CD4-positive, alpha-beta memory T cell (primary cell): ENCODE measurements around the gene ARL15. TPM values are rescaled to one million over a fixed set of nuclear protein-coding genes. Genes with fewer than 3 reads are reported as not detected.

Source experiments
- CTCF ChIA-PET: fragments of 350-600 bp; sonication (Branson Sonifier 250); formaldehyde crosslinking; loops from one replicate; lab custom pipeline; 2021; ENCODE audit warnings: inconsistent platforms; ENCODE audit not compliant: partially characterized antibody; lab: Charles Lee
- POLR2A ChIA-PET: fragments of 350-600 bp; sonication (Branson Sonifier 250); formaldehyde crosslinking; loops from one replicate; lab custom pipeline; 2021; ENCODE audit not compliant: partially characterized antibody; lab: Charles Lee
- DNase-seq, 5 donors: peaks; one replicate each; pipeline versions ENCODE4 v3.0.0 to v3.0.0-alpha.2; 2020 to 2022; ENCODE audit warnings: mixed read lengths in 1 of 5
- H3K27ac ChIP-seq: one replicate; pipeline ENCODE4 v1.7.0; 2013; ENCODE audit warnings: low read depth, low read length
- H3K27me3 ChIP-seq: 2 replicates; pipeline ENCODE4 v1.7.0; 2013; ENCODE audit warnings: mild to moderate bottlenecking, low read length, moderate library complexity; ENCODE audit not compliant: insufficient read depth
- H3K36me3 ChIP-seq: 2 replicates; pipeline ENCODE4 v1.7.0; 2013; ENCODE audit warnings: mild to moderate bottlenecking, low read length, moderate library complexity; ENCODE audit not compliant: insufficient read depth
- H3K4me1 ChIP-seq: 2 replicates; pipeline ENCODE4 v1.7.0; 2013; ENCODE audit warnings: mild to moderate bottlenecking, low read length, moderate library complexity; ENCODE audit not compliant: insufficient read depth
- H3K4me3 ChIP-seq, 2 donors: one replicate each; pipeline ENCODE4 v1.7.0; 2013; ENCODE audit warnings: low read length in 2 of 2, mild to moderate bottlenecking in 1 of 2
- H3K9me3 ChIP-seq, 2 donors: one replicate each; pipeline ENCODE4 v1.7.0; 2013; ENCODE audit warnings: low read length in 2 of 2, control low read depth in 1 of 2; ENCODE audit not compliant: control insufficient read depth in 1 of 2
- H3K27ac Mint-ChIP-seq, 7 donors: one replicate each; pipeline ENCODE4 v1.8.0; 2020 to 2021; ENCODE audit warnings: mixed read lengths in 7 of 7, mild to moderate bottlenecking in 6 of 7, inconsistent platforms in 3 of 7, moderate library complexity in 3 of 7
- H3K27me3 Mint-ChIP-seq, 2 donors: one replicate each; pipeline ENCODE4 v1.8.0; 2020 to 2021; ENCODE audit warnings: mixed read lengths in 2 of 2
- H3K36me3 Mint-ChIP-seq, 2 donors: one replicate each; pipeline ENCODE4 v1.8.0; 2020 to 2021; ENCODE audit warnings: mixed read lengths in 2 of 2, inconsistent platforms in 1 of 2, mild to moderate bottlenecking in 1 of 2
- H3K4me1 Mint-ChIP-seq, 4 donors: one replicate each; pipeline ENCODE4 v1.8.0; 2020 to 2021; ENCODE audit warnings: mixed read lengths in 4 of 4, mild to moderate bottlenecking in 1 of 4
- H3K4me3 Mint-ChIP-seq, 8 donors: one replicate each; pipeline ENCODE4 v1.8.0; 2020 to 2021; ENCODE audit warnings: mixed read lengths in 8 of 8, mild to moderate bottlenecking in 7 of 8, moderate library complexity in 6 of 8, inconsistent platforms in 3 of 8
- H3K9me3 Mint-ChIP-seq, 8 donors: one replicate each; pipeline ENCODE4 v1.8.0; 2020 to 2021; ENCODE audit warnings: mixed read lengths in 8 of 8, mild to moderate bottlenecking in 5 of 8, inconsistent platforms in 3 of 8, moderate library complexity in 1 of 8
- intact Hi-C: fragments of 100-400 bp; cut with micrococcal nuclease; formaldehyde crosslinking; loops from one replicate; pipeline ENCODE4 v1.15.1; 2023
- polyA plus RNA-seq, 2 donors: library from polyadenylated mRNA; unstranded; fragments of 300-500 nt; fragmentation: Illumina TruSeq; gene quantifications; one replicate each; pipeline ENCODE4 v1.2.3, GENCODE V29; 2021
- total RNA-seq, 2 experiments: library from RNA; stranded (reverse); gene quantifications; one replicate each; pipeline ENCODE4 v1.2.3, GENCODE V29; 2021

ARL15 gene
- total and polyA plus RNA-seq, 4 experiments from 2014 or later, result 14.0 to 29.8 (median 14.7) TPM

DNA sequence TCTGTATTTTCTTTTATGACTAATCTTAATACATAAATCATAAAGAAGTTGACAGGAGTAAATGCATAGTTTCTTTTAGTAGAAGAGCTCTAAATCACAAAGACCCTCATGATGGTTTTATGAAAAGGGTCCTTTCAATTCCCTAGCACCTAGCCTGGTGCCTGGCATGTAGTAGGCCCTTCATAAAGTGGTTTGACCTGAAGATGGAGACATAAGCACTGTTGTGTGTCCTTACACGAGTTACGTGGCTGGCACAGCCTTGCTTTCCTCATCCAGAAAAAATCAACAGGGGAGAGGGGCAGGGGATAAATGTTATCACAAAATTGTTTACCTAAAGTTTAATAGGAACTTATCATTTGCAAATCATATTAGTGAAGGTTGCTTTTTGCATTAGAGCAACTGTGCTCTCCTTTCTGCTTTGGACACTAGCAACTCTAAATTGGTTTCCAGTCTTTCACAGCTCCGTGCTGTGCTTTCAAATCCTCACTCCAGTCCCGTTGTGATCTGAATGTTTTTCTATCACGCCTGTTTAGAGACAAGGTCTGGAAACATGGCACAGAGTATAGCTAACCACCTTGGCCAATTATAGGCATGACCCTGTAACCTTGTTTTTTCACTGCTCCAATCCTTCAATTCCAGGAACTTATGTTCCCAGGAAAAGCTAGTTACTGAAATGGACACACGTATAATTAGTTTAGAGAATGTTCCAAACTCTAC, 55.7 kb downstream of the ARL15 start:
- POLR2A ChIA-PET, result no interaction called here
- Mint-ChIP-seq H3K36me3 (peaks cover 0 to 2% of the 10 kb centered on the region in 2 donors), H3K4me3 (no peak overlapping the region), H3K9me3 (peaks cover 0 to 2% (median 0%) of the 10 kb centered on the region in 8 donors), H3K27me3 (no peaks in the 10 kb centered on the region), H3K27ac (peak overlapping the region in 1 of 7 donors; percentile 47), H3K4me1 (peaks cover 29 to 42% (median 41%) of the 10 kb centered on the region in 4 donors)
- no peak for DNase-seq
- Histone ChIP-seq H3K4me3 (no peak overlapping the region), H3K4me1 (peaks cover 10% of the 10 kb centered on the region), H3K36me3 (no peaks in the 10 kb centered on the region), H3K9me3 (no peaks in the 10 kb centered on the region), H3K27ac (no peak overlapping the region), H3K27me3 (no peaks in the 10 kb centered on the region)
- intact Hi-C loops, result no loop called here
- CTCF ChIA-PET, result interaction anchor here (0.7 to 1.1 kb wide), 2 partner anchors 11 to 26 kb away, joined by 3 to 5 read pairs; no protein-coding TSS in a partner anchor

DNA sequence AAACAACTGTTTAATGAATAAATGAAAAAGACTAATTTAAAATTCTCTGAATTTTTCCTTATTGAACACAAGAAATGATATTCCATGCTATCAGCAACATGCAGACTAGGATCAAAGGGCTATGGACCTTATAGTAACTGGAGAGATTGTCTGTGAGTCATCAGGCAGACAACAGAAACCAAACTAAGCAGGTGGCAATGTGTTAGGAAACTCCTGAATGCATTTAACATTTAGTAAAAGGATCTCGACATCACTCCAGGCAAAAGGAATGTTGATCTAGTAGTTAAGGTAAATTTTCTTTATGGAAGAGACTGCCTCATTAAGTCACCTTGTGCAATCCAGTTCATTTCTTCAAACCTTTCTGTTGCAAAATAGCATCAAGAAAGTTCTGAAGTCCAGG, 58.4 kb downstream of the ARL15 start:
- ChIA-PET POLR2A (no interaction called here), CTCF (no interaction called here)

DNA sequence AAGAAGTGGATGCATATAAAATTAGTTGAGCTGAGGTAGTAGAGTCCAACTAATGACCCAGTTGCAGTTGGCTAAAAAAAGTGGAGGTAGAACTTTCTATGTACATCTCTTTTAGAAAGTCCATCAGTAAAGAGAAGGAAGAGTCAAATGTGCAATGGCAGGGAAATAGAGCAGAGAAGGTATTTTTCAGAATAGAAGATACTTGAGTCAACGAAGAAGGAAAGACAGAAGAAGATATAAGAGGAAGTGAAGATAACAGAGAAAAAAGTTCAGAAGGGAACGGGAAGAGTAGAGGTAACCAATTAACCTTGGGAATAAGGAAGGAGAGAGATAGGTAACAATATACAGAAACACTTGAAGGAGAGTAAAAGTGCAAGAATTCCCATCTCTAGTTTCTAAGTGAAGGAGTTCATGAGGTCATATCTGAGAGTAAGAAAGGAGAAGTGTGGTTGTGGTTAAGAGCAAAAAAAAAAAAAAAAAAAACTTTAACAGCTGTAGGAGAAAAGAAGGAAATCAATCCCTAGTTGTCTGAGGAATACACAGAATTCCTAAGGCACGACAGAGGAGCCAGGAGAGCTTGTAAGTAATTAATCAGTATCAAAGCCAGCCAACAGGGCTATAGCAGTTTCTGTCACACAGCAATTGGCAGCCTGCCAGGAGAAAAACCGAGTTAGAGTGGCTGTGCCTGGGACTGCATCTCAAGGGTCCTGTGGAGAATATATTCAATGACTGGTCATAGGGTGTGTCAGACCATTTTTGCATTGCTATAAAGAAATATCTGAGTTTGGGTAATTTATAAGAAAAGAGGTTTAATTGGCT, 61.0 kb downstream of the ARL15 start:
- Histone ChIP-seq H3K36me3 (no peaks in the 10 kb centered on the region), H3K4me1 (no peaks in the 10 kb centered on the region), H3K4me3 (no peak overlapping the region), H3K27me3 (no peaks in the 10 kb centered on the region), H3K9me3 (no peaks in the 10 kb centered on the region), H3K27ac (no peak overlapping the region)
- peak in 4 of 5 donors; percentile 5 to 14 (median 11) for DNase-seq
- no peak overlapping the region for H3K4me3 Mint-ChIP-seq
- no peak overlapping the region for H3K27ac Mint-ChIP-seq
- ChIA-PET POLR2A (no interaction called here), CTCF (interaction anchor here (0.7 to 4.3 kb wide), 2 partner anchors 12 to 170 kb away, joined by 5 to 20 read pairs; no protein-coding TSS in a partner anchor)
- H3K36me3 Mint-ChIP-seq, result no peaks in the 10 kb centered on the region
- H3K4me1 Mint-ChIP-seq, result peaks cover 0 to 15% (median 4%) of the 10 kb centered on the region in 4 donors
- no peaks in the 10 kb centered on the region for H3K27me3 Mint-ChIP-seq
- intact Hi-C loops, result no loop called here
- no peaks in the 10 kb centered on the region for H3K9me3 Mint-ChIP-seq

More for the DNA sequence above, 58.4 kb downstream of the ARL15 start:
- H3K4me3 ChIP-seq, result no peak overlapping the region
- Mint-ChIP-seq H3K27me3 (no peaks in the 10 kb centered on the region), H3K27ac (no peak overlapping the region), H3K4me3 (no peak overlapping the region), H3K36me3 (no peaks in the 10 kb centered on the region), H3K4me1 (peaks cover 14 to 27% (median 17%) of the 10 kb centered on the region in 4 donors), H3K9me3 (no peaks in the 10 kb centered on the region)
- no peak overlapping the region for H3K27ac ChIP-seq
- H3K9me3 ChIP-seq, result no peaks in the 10 kb centered on the region
- no peaks in the 10 kb centered on the region for H3K4me1 ChIP-seq
- intact Hi-C loops, result no loop called here
- no peaks in the 10 kb centered on the region for H3K27me3 ChIP-seq
- no peak for DNase-seq
- no peaks in the 10 kb centered on the region for H3K36me3 ChIP-seq

DNA sequence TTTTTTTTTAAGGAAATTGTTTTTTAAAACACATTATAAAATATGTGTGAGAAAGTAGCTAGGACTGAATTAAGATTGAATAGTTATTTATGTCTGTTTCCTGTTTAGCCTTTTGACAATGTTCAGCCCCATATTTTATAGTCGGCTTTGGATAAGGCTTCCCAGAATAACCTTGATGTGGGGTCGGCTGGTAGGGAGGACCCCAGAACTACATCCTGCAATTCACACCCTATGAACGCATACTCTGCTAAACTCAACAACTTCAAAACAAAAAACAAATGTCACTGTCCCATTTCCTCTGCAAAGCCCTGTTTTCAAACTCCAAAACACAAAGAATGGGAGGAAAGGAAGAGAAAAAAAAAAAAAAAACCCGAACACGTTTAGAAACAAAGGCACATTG, 63.1 kb downstream of the ARL15 start:
- H3K4me3 ChIP-seq, result no peak overlapping the region
- Mint-ChIP-seq H3K27me3 (no peaks in the 10 kb centered on the region), H3K4me1 (peaks cover 0 to 11% (median 6%) of the 10 kb centered on the region in 4 donors), H3K4me3 (peak overlapping the region in 1 of 8 donors; percentile 2), H3K36me3 (no peaks in the 10 kb centered on the region), H3K9me3 (no peaks in the 10 kb centered on the region), H3K27ac (no peak overlapping the region)
- intact Hi-C loops, result no loop called here
- H3K27me3 ChIP-seq, result no peaks in the 10 kb centered on the region
- H3K4me1 ChIP-seq, result no peaks in the 10 kb centered on the region
- no peak for DNase-seq
- H3K9me3 ChIP-seq, result no peaks in the 10 kb centered on the region
- no peaks in the 10 kb centered on the region for H3K36me3 ChIP-seq
- H3K27ac ChIP-seq, result no peak overlapping the region
- ChIA-PET POLR2A (no interaction called here), CTCF (interaction anchor here (0.7 to 4.3 kb wide), 5 partner anchors 11 to 242 kb away, joined by 3 to 20 read pairs (median 7); no protein-coding TSS in a partner anchor)

GRCh38 chr5:54243483-54244080, 66.8 kb downstream of the ARL15 start:
- H3K27me3 ChIP-seq, result no peaks in the 10 kb centered on the region
- H3K4me1 ChIP-seq, result no peaks in the 10 kb centered on the region
- ChIA-PET POLR2A (no interaction called here), CTCF (interaction anchor here (0.8 to 1.9 kb wide), 21 partner anchors 9 to 624 kb away, joined by 3 to 34 read pairs (median 6); partner anchors contain the start of gene ARL15)
- H3K9me3 ChIP-seq, result no peaks in the 10 kb centered on the region
- Mint-ChIP-seq H3K27ac (no peak overlapping the region), H3K4me1 (peaks cover 3 to 9% (median 6%) of the 10 kb centered on the region in 4 donors), H3K9me3 (no peaks in the 10 kb centered on the region), H3K36me3 (peaks cover 0 to 8% of the 10 kb centered on the region in 2 donors), H3K27me3 (no peaks in the 10 kb centered on the region), H3K4me3 (no peak overlapping the region)
- DNase-seq, result peak in 4 of 5 donors; percentile 21 to 36 (median 28)
- H3K27ac ChIP-seq, result no peak overlapping the region
- H3K4me3 ChIP-seq, result no peak overlapping the region
- intact Hi-C loops, result loop anchor here (1.0 kb wide), 3 partner anchors 68 to 246 kb away; no protein-coding TSS in a partner anchor
- no peaks in the 10 kb centered on the region for H3K36me3 ChIP-seq

GRCh38 chr5:54242297-54242696, 68.1 kb downstream of the ARL15 start:
- H3K4me1 Mint-ChIP-seq, result peaks cover 3 to 11% (median 6%) of the 10 kb centered on the region in 4 donors
- no peaks in the 10 kb centered on the region for H3K27me3 ChIP-seq
- H3K4me1 ChIP-seq, result no peaks in the 10 kb centered on the region
- H3K36me3 Mint-ChIP-seq, result peaks cover 0 to 8% of the 10 kb centered on the region in 2 donors
- H3K36me3 ChIP-seq, result no peaks in the 10 kb centered on the region
- intact Hi-C loops, result no loop called here
- ChIA-PET POLR2A (no interaction called here), CTCF (interaction anchor here (1.8 kb wide), 1 partner anchor 73 kb away, joined by 8 read pairs; no protein-coding TSS in a partner anchor)
- no peak overlapping the region for H3K27ac Mint-ChIP-seq
- no peaks in the 10 kb centered on the region for H3K9me3 ChIP-seq
- DNase-seq, result no peak
- H3K9me3 Mint-ChIP-seq, result peaks cover 0 to under 1% (median 0%) of the 10 kb centered on the region in 8 donors
- H3K27ac ChIP-seq, result no peak overlapping the region
- H3K4me3 ChIP-seq, result no peak overlapping the region
- no peaks in the 10 kb centered on the region for H3K27me3 Mint-ChIP-seq
- H3K4me3 Mint-ChIP-seq, result no peak overlapping the region
